HTERT RPE-1 (cell line): ENCODE data around the gene RFX4.
"Not testable (repeated sequence)": the region's sequence is repeated elsewhere in the genome, so short reads cannot be mapped to it uniquely, and the experiment has no call there.

Source experiments
- in situ Hi-C: fragments of 300-500 bp; cut with MboI; formaldehyde crosslinking; loops from 4 replicates; pipeline ENCODE4 v1.14.3; 2020; ENCODE audit warnings: low sequenced_read_pairs

The RFX4 gene

GRCh38 chr12:106685381-106685780, 102.6 kb downstream of the RFX4 start:
- in situ Hi-C loops, result no loop called here

- in situ Hi-C loops, result no loop called here
Observed at GRCh38 chr12:106687672-106688071, 104.9 kb downstream of the RFX4 start.

GRCh38 chr12:106690569-106691305, 107.9 kb downstream of the RFX4 start:
- in situ Hi-C loops, result no loop called here

- in situ Hi-C loops, result not testable (repeated sequence)
Observed at GRCh38 chr12:106692033-106692432, 109.2 kb downstream of the RFX4 start.

GRCh38 chr12:106692896-106693820, 110.4 kb downstream of the RFX4 start:
- in situ Hi-C loops, result no loop called here

- in situ Hi-C loops, result no loop called here
Observed at GRCh38 chr12:106696071-106696470, 113.3 kb downstream of the RFX4 start.

GRCh38 chr12:106696681-106697417, 114.0 kb downstream of the RFX4 start:
- in situ Hi-C loops, result no loop called here

- in situ Hi-C loops, result no loop called here
Observed at GRCh38 chr12:106704081-106704480, 121.3 kb downstream of the RFX4 start.

- in situ Hi-C loops, result no loop called here
Observed at GRCh38 chr12:106705971-106706370, 123.2 kb downstream of the RFX4 start.

GRCh38 chr12:106709068-106709511, 126.3 kb downstream of the RFX4 start:
- in situ Hi-C loops, result no loop called here

GRCh38 chr12:106710143-106710893, 127.5 kb downstream of the RFX4 start:
- in situ Hi-C loops, result no loop called here

- in situ Hi-C loops, result no loop called here
Observed at GRCh38 chr12:106711316-106711715, 128.5 kb downstream of the RFX4 start.

- in situ Hi-C loops, result no loop called here
Observed at GRCh38 chr12:106712768-106713167, 130.0 kb downstream of the RFX4 start.

GRCh38 chr12:106714926-106715325, 132.1 kb downstream of the RFX4 start:
- in situ Hi-C loops, result no loop called here

- in situ Hi-C loops, result no loop called here
Observed at GRCh38 chr12:106715582-106715981, 132.8 kb downstream of the RFX4 start.

GRCh38 chr12:106717673-106718072, 134.9 kb downstream of the RFX4 start:
- in situ Hi-C loops, result no loop called here

GRCh38 chr12:106719879-106720278, 137.1 kb downstream of the RFX4 start:
- in situ Hi-C loops, result no loop called here

- in situ Hi-C loops, result no loop called here
Observed at GRCh38 chr12:106720696-106721095, 137.9 kb downstream of the RFX4 start.

- in situ Hi-C loops, result no loop called here
Observed at GRCh38 chr12:106721915-106722314, 139.1 kb downstream of the RFX4 start.

GRCh38 chr12:106722837-106723236, 140.0 kb downstream of the RFX4 start:
- in situ Hi-C loops, result no loop called here
